HG03565 (cell line): ENCODE results near the gene TMX4.
A peak's percentile ranks its signal among the peaks of the same experiment; 100 is the strongest.
"Not testable (repeated sequence)": the region's sequence is repeated elsewhere in the genome, so short reads cannot be mapped to it uniquely, and the experiment has no call there.

Experiments used
- ATAC-seq: cut with Tn5 transposase; IDR thresholded peaks from one replicate; pipeline ENCODE4 v1.9.1; 2021; ENCODE audit warnings: mild to moderate bottlenecking, moderate library complexity; ENCODE audit not compliant: unreplicated experiment

TMX4 gene

GRCh38 chr20:7974785-7975435 lies 44.7 kb downstream of the TMX4 start:
- ATAC-seq, result no peak

GRCh38 chr20:7971536-7972280 lies 47.9 kb downstream of the TMX4 start:
- no peak for ATAC-seq

GRCh38 chr20:7967199-7967844 lies 52.2 kb downstream of the TMX4 start:
- no peak for ATAC-seq

GRCh38 chr20:7966176-7966575 lies 53.4 kb downstream of the TMX4 start:
- ATAC-seq, result no peak

GRCh38 chr20:7959484-7959883 lies 60.1 kb downstream of the TMX4 start:
- no peak for ATAC-seq

GRCh38 chr20:7956561-7956960 lies 63.0 kb downstream of the TMX4 start:
- not testable (repeated sequence) for ATAC-seq

GRCh38 chr20:7950387-7950786 lies 69.2 kb downstream of the TMX4 start:
- ATAC-seq, result no peak

- ATAC-seq, result no peak
These were observed 75.7 kb downstream of the TMX4 start for GRCh38 chr20:7943891-7944290.

GRCh38 chr20:7940341-7940740 lies 79.2 kb downstream of the TMX4 start, which contains the start of gene HAO1:
Gene HAO1 (minus strand): TSS chr20:7940458. CDS start chr20:7940422, 36 bp downstream.
- ATAC-seq, result no peak

GRCh38 chr20:7939663-7940062 lies 79.9 kb downstream of the TMX4 start:
- no peak for ATAC-seq

- ATAC-seq, result no peak
These were observed 81.5 kb downstream of the TMX4 start for GRCh38 chr20:7938058-7938457.

GRCh38 chr20:7937328-7937727 lies 82.2 kb downstream of the TMX4 start:
- no peak for ATAC-seq

- peak; percentile 62 for ATAC-seq
These were observed 84.5 kb downstream of the TMX4 start for GRCh38 chr20:7935027-7935551.

- no peak for ATAC-seq
These were observed 86.2 kb downstream of the TMX4 start for GRCh38 chr20:7933346-7933745.

- ATAC-seq, result no peak
These were observed 89.2 kb downstream of the TMX4 start for GRCh38 chr20:7930343-7930742.
